Thyroid gland (tissue), 4 donors: Measurements from ENCODE around the gene GORASP2.

Source experiments
- POLR2A ChIP-seq, 2 donors: fragments of 450-650 bp; IDR thresholded peaks; one replicate each; pipeline ENCODE4 v1.6.1; 2017; ENCODE audit warnings: antibody characterized with exemption in 2 of 2, mild to moderate bottlenecking in 2 of 2, moderate library complexity in 1 of 2
- TF ChIP-seq, protein P1 (sequence below), 6 experiments: fragments of 200-600 bp in 3 of 6; fragments of 450-650 bp in 3 of 6; sonication (generic) in 3 of 6; IDR thresholded peaks; one replicate each; pipeline ENCODE4 v1.5.1; 2016 to 2019; ENCODE audit warnings: antibody characterized with exemption in 6 of 6, mild to moderate bottlenecking in 2 of 6, inconsistent platforms in 1 of 6, moderate library complexity in 1 of 6

DNA sequence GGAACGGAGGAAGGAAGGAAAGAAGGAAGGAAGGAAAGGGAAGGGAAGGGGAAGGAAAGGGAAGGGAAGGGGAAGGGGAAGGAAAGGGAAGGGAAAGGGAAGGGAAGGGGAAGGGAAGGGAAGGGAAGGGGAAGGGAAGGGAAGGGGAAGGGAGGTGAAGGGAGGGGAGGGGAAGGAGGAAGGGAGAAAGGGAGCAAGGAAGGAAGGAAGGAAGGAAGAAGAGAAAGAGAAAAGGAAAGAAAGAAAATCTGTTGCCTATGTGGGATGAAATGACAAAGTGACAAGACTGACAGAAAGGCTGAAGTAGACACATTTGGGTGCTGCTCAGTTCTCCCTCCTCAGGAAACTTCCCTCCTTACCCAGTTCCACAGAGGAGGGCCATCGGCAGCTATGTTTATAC, 46.3 kb upstream of the GORASP2 start:
- TF ChIP-seq, protein P1, sequence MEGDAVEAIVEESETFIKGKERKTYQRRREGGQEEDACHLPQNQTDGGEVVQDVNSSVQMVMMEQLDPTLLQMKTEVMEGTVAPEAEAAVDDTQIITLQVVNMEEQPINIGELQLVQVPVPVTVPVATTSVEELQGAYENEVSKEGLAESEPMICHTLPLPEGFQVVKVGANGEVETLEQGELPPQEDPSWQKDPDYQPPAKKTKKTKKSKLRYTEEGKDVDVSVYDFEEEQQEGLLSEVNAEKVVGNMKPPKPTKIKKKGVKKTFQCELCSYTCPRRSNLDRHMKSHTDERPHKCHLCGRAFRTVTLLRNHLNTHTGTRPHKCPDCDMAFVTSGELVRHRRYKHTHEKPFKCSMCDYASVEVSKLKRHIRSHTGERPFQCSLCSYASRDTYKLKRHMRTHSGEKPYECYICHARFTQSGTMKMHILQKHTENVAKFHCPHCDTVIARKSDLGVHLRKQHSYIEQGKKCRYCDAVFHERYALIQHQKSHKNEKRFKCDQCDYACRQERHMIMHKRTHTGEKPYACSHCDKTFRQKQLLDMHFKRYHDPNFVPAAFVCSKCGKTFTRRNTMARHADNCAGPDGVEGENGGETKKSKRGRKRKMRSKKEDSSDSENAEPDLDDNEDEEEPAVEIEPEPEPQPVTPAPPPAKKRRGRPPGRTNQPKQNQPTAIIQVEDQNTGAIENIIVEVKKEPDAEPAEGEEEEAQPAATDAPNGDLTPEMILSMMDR (IDR thresholded peaks at IDR 0.05): no peak
- no peak for TF ChIP-seq POLR2A (IDR thresholded peaks at IDR 0.05)
